CD14-positive monocyte (primary cell): Measurements from ENCODE around the gene C9orf78. TPM values are rescaled to one million over a fixed set of nuclear protein-coding genes. Genes with fewer than 3 reads are reported as not detected.

ENCODE experiments used
- DNase-seq, 3 donors: peaks; one replicate each; pipeline ENCODE4 v3.0.0-alpha.2; 2011 to 2022
- H2AFZ ChIP-seq: 2 replicates; pipeline ENCODE4 v1.6.0; 2012; ENCODE audit warnings: mild to moderate bottlenecking, low read depth, low read length, inconsistent platforms; ENCODE audit not compliant: insufficient read depth, poor library complexity, severe bottlenecking
- H3K27ac ChIP-seq, 2 donors: 1 replicate in 1 of 2; 2 replicates in 1 of 2; pipeline ENCODE4 v1.5.1; 2012 to 2013; ENCODE audit warnings: low read length in 2 of 2, control low read depth in 1 of 2, inconsistent platforms in 1 of 2, low read depth in 1 of 2, mild to moderate bottlenecking in 1 of 2
- H3K27me3 ChIP-seq, 2 donors: one replicate each; pipeline versions ENCODE4 v1.6.0 to v1.6.1; 2011 to 2013; ENCODE audit warnings: low read length in 2 of 2; ENCODE audit not compliant: control insufficient read depth in 2 of 2, insufficient read depth in 2 of 2
- H3K36me3 ChIP-seq, 2 donors: replicated peaks in 1 of 2; 1 replicate in 1 of 2; 2 replicates in 1 of 2; pipeline versions ENCODE4 v1.5.1 to v1.6.1; 2012 to 2013; ENCODE audit warnings: low read length in 2 of 2, control low read depth in 1 of 2, inconsistent platforms in 1 of 2, mild to moderate bottlenecking in 1 of 2; ENCODE audit not compliant: insufficient read depth in 2 of 2, control insufficient read depth in 1 of 2
- H3K4me1 ChIP-seq, 2 donors: 1 replicate in 1 of 2; 2 replicates in 1 of 2; pipeline versions ENCODE4 v1.5.1 to v1.6.1; 2012 to 2013; ENCODE audit warnings: low read length in 2 of 2, control low read depth in 1 of 2, inconsistent platforms in 1 of 2, mild to moderate bottlenecking in 1 of 2, moderate library complexity in 1 of 2; ENCODE audit not compliant: insufficient read depth in 2 of 2, control insufficient read depth in 1 of 2
- H3K4me2 ChIP-seq: replicated peaks from 2 replicates; pipeline ENCODE3; 2012; ENCODE audit warnings: low read length, moderate library complexity, mild to moderate bottlenecking; ENCODE audit not compliant: poor library complexity, severe bottlenecking; ENCODE audit errors: extremely low read depth
- H3K4me3 ChIP-seq, 3 experiments: fragments of 200-600 bp in 1 of 3; sonication (generic) in 1 of 3; replicated peaks in 1 of 3; 1 replicate in 2 of 3; 2 replicates in 1 of 3; pipeline ENCODE4 v1.5.1; 2011 to 2013; ENCODE audit warnings: low read length in 3 of 3, mild to moderate bottlenecking in 3 of 3, control low read depth in 2 of 3, low read depth in 2 of 3, inconsistent platforms in 1 of 3, moderate library complexity in 1 of 3
- H3K79me2 ChIP-seq: 2 replicates; pipeline ENCODE4 v1.6.0; 2012; ENCODE audit warnings: mild to moderate bottlenecking, control low read depth, inconsistent platforms, low read length, moderate library complexity; ENCODE audit not compliant: insufficient read depth
- H3K9ac ChIP-seq: 2 replicates; pipeline ENCODE4 v1.6.0; 2017; ENCODE audit warnings: low read length, mild to moderate bottlenecking; ENCODE audit not compliant: insufficient read depth, poor library complexity, severe bottlenecking
- H3K9me3 ChIP-seq, 2 donors: replicated peaks in 1 of 2; 1 replicate in 1 of 2; 2 replicates in 1 of 2; pipeline versions ENCODE4 v1.5.1 to v1.6.1; 2012 to 2013; ENCODE audit warnings: low read length in 2 of 2, control low read depth in 1 of 2; ENCODE audit not compliant: control insufficient read depth in 1 of 2, insufficient read depth in 1 of 2
- H4K20me1 ChIP-seq: 2 replicates; pipeline ENCODE4 v1.6.0; 2012; ENCODE audit warnings: mild to moderate bottlenecking, low read length, control low read depth, moderate library complexity; ENCODE audit not compliant: insufficient read depth
- H3K27ac Mint-ChIP-seq, 7 donors: one replicate each; pipeline ENCODE4 v1.8.0; 2020; ENCODE audit warnings: mild to moderate bottlenecking in 7 of 7, mixed read lengths in 7 of 7, moderate library complexity in 6 of 7, inconsistent platforms in 2 of 7
- H3K27me3 Mint-ChIP-seq, 3 donors: one replicate each; pipeline ENCODE4 v1.8.0; 2021 to 2022; ENCODE audit warnings: low read depth in 3 of 3, mild to moderate bottlenecking in 3 of 3, mixed read lengths in 3 of 3, moderate library complexity in 3 of 3, inconsistent platforms in 1 of 3
- H3K36me3 Mint-ChIP-seq, 2 donors: one replicate each; pipeline ENCODE4 v1.8.0; 2020; ENCODE audit warnings: mixed read lengths in 2 of 2, inconsistent platforms in 1 of 2, mild to moderate bottlenecking in 1 of 2
- H3K4me1 Mint-ChIP-seq: one replicate; pipeline ENCODE4 v1.8.0; 2020; ENCODE audit warnings: mild to moderate bottlenecking, mixed read lengths
- H3K4me3 Mint-ChIP-seq, 2 donors: one replicate each; pipeline ENCODE4 v1.8.0; 2020; ENCODE audit warnings: mild to moderate bottlenecking in 2 of 2, mixed read lengths in 2 of 2, moderate library complexity in 1 of 2
- H3K9me3 Mint-ChIP-seq, 7 donors: one replicate each; pipeline ENCODE4 v1.8.0; 2020 to 2022; ENCODE audit warnings: mixed read lengths in 7 of 7, mild to moderate bottlenecking in 6 of 7, moderate library complexity in 6 of 7, inconsistent platforms in 2 of 7
- CTCF ChIP-seq: fragments of 200-600 bp; IDR thresholded peaks from one replicate; pipeline ENCODE4 v1.8.0; 2022; ENCODE audit warnings: antibody characterized with exemption, mild to moderate bottlenecking
- WGBS: methylation state at CpG from one replicate; pipeline ENCODE4 v1.1.5; 2013; ENCODE audit warnings: missing lambda C conversion rate; ENCODE audit not compliant: insufficient coverage; 5-methylcytosine and 5-hydroxymethylcytosine counted together
- intact Hi-C, 2 donors: fragments of 100-400 bp; cut with micrococcal nuclease; formaldehyde crosslinking; loops; one replicate each; pipeline versions ENCODE4 v1.15.0 to v1.15.1; 2023
- polyA plus RNA-seq, 3 donors: library from polyadenylated mRNA; depleted of rRNA in 1 of 3; unstranded in 2 of 3; stranded (reverse) in 1 of 3; fragments of 300-500 nt in 2 of 3; fragments of >200 nt in 1 of 3; fragmentation: Illumina TruSeq in 2 of 3; gene quantifications; 1 replicate in 2 of 3; 2 replicates in 1 of 3; pipeline ENCODE4 v1.2.3, GENCODE V29; 2012 to 2021

C9orf78 gene
- polyA plus RNA-seq, 3 donors: 53.3 to 82.4 (median 65.5) TPM

DNA sequence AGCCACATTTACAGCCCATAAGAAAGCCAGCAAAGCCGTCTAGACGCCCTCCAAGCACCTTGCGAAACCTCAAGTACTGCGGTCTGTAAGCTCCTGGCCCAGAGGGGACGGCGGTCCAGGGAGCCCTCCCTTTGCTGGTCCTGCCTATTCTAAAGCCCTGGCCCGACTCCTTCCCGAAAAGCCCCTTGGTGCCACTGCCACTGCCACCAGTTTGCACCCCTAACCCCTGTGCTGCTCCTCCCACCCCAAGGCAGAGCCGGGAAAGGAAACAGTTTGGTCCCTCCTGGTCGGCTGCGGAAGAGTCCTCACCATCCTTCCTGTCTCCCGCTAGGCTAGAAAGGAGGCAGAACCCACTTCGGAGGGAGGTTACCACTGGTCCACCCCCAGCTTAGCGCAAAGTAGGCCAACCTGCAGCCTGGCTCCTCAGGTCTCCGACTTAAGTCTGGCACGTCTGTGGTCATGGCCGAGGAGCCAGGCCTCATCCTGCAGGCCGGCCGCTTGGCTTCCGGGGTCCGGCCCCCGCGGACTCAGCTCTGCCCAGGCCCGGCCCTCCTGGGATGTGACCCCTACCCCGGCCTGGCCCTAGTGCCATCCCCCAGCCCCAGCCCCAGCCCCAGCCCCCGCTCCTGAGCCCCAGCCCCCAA lies 12.1 kb downstream of the C9orf78 start:
- WGBS: 6% methylated on average over 21 of the region's 26 CpGs
- H2AFZ ChIP-seq: peak overlapping the region; percentile 77
- peak in 1 of 3 donors; percentile 19 for DNase-seq
- peaks cover 15% of the 10 kb centered on the region in 2 donors for H3K4me1 ChIP-seq
- H3K79me2 ChIP-seq: peaks cover 50% of the 10 kb centered on the region
- Mint-ChIP-seq H3K27ac (peak overlapping the region; percentile 20 to 93 (median 86)), H3K4me1 (peaks cover 14% of the 10 kb centered on the region), H3K9me3 (peaks cover 0 to 2% (median 0%) of the 10 kb centered on the region in 7 donors), H3K27me3 (peaks cover 0 to 3% (median 1%) of the 10 kb centered on the region in 3 donors), H3K4me3 (peak overlapping the region; percentile 81 to 92), H3K36me3 (peaks cover 37 to 58% of the 10 kb centered on the region in 2 donors)
- H3K9me3 ChIP-seq: no peaks in the 10 kb centered on the region
- H3K4me2 ChIP-seq: peak overlapping the region; percentile 91
- no peaks in the 10 kb centered on the region for H3K27me3 ChIP-seq
- H3K27ac ChIP-seq: peak overlapping the region; percentile 3 to 70
- H3K4me3 ChIP-seq: peak overlapping the region; percentile 65 to 88 (median 82)
- H3K36me3 ChIP-seq: peaks cover 41 to 58% of the 10 kb centered on the region in 2 donors
- no peak for TF ChIP-seq CTCF
- peak overlapping the region; percentile 79 for H3K9ac ChIP-seq
- intact Hi-C loops: no loop called here
- H4K20me1 ChIP-seq: peaks cover 5% of the 10 kb centered on the region

DNA sequence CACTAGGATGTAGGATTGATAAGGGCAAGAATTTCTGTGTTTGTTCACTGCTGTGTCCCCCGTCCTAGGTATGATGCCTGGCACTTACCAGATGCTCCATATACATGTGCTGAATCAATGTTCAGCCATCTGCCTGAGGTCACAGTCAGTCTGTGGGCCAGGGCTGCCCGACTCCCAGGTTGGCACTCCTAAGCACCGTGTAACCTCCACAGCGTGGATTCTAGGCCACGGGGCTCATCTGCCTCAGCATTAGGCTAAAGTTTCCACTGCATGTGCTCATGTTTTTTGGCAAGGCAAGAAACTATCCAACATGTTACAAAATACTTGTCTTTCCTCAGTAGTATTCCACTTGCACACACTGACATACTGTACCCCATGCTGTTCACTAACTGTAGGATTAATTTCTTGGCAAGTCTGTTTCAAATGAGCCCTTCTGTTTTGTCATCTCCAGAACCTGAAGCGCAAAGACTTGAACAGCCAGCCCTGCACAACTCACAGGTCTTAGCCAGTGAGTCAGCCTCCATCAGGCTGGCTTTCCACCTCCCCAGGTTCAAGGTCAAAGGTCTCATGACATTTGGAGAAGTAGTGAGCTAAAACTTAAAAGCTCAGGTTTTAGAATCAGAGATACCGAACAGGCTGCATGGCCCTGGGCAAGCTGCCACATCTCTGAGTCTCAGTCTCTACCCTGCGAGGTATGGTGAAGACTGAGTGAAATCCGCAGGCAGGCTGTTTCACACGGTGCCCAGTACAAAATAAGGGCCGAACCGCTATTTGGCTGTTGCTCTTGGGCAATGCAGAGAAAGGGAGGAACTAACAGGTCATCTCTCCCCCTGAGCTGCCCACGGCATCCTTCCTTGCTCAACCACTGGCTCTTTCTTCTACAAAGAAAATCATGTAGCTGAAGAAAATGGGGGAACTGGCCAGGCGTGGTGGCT lies 18.3 kb downstream of the C9orf78 start:
- peak overlapping the region; percentile 30 for H3K9ac ChIP-seq
- peaks cover 20 to 24% of the 10 kb centered on the region in 2 donors for H3K4me1 ChIP-seq
- no peaks in the 10 kb centered on the region for H3K9me3 ChIP-seq
- peaks cover 25% of the 10 kb centered on the region for H3K4me1 Mint-ChIP-seq
- H3K27me3 ChIP-seq: no peaks in the 10 kb centered on the region
- TF ChIP-seq CTCF: no peak
- H3K79me2 ChIP-seq: peaks cover 65% of the 10 kb centered on the region
- H3K27ac ChIP-seq: peak overlapping the region; percentile 71 to 82
- no peak overlapping the region for H2AFZ ChIP-seq
- H3K36me3 ChIP-seq: peaks cover 77 to 88% of the 10 kb centered on the region in 2 donors
- peaks cover 0 to 2% (median 0%) of the 10 kb centered on the region in 7 donors for H3K9me3 Mint-ChIP-seq
- H4K20me1 ChIP-seq: peaks cover 54% of the 10 kb centered on the region
- H3K36me3 Mint-ChIP-seq: peaks cover 71 to 91% of the 10 kb centered on the region in 2 donors
- DNase-seq: peak; percentile 66 to 79 (median 77)
- peak overlapping the region in 1 of 3 experiments; percentile 10 for H3K4me3 ChIP-seq
- peak overlapping the region; percentile 21 for H3K4me2 ChIP-seq
- intact Hi-C loops: no loop called here
- H3K27me3 Mint-ChIP-seq: no peaks in the 10 kb centered on the region
- WGBS: 62% methylated on average over 8 of the region's 14 CpGs
- H3K27ac Mint-ChIP-seq: peak overlapping the region; percentile 79 to 94 (median 90)
- H3K4me3 Mint-ChIP-seq: peak overlapping the region; percentile 11 to 27
